Lower leg skin (tissue), 3 donors: ENCODE measurements around the gene SLC6A7.

Source experiments
- CTCF ChIP-seq, 3 donors: fragments of 450-650 bp; IDR thresholded peaks; one replicate each; pipeline ENCODE4 v1.5.1; 2016; ENCODE audit warnings: antibody characterized with exemption in 3 of 3, mild to moderate bottlenecking in 3 of 3, moderate library complexity in 2 of 3
- POLR2A ChIP-seq, 2 donors: fragments of 450-650 bp; IDR thresholded peaks; one replicate each; pipeline ENCODE4 v1.6.1; 2016 to 2017; ENCODE audit warnings: antibody characterized with exemption in 2 of 2, mild to moderate bottlenecking in 1 of 2, moderate library complexity in 1 of 2

DNA sequence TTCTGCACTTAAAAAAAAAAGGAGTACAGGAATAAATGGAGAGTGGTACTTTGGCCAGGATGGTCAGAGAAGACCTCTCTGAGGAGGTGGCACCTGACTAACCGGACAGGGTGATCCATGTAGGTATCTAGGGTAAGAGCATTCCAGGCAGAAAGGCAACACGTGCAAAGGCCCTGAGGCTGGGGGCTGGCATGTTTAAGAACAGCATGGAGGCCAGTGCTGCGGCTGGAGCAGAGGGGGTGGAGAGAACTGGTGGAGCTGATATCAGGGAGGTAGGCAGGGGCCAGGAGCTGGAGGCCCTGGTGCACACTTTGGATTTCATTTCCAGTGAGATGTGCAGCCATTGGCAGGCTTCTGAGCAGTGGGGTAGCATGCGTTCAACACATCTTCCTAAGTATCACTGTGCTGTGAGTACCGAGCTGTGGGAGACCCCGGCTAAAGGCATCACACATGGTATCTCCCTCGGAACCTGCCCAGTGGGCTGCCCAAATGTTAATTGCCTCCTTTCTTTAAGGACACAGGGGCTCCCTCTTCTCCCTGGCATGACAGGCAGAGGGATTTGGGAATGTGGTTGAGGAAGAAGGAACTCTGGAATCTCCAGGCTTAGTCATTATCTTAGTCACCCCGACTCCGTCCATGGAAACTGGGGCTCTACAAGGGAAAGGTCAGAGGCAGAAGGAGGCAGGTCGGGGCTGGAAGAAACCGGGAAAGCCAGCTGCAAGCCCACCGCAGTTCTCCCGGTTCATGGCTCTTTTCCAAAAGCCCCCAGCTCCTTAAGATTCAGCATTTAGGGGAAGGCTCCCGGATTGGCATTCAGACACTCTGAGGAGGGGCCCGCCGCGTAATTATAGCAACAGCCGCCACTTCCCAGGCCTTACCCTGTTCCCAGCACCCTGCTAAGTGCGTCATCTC is 18.6 kb downstream of the SLC6A7 start:
- TF ChIP-seq CTCF (IDR thresholded peaks at IDR 0.05) = no peak
- no peak for TF ChIP-seq POLR2A (IDR thresholded peaks at IDR 0.05)
